ENCODE data around the gene WFDC2.

DNA sequence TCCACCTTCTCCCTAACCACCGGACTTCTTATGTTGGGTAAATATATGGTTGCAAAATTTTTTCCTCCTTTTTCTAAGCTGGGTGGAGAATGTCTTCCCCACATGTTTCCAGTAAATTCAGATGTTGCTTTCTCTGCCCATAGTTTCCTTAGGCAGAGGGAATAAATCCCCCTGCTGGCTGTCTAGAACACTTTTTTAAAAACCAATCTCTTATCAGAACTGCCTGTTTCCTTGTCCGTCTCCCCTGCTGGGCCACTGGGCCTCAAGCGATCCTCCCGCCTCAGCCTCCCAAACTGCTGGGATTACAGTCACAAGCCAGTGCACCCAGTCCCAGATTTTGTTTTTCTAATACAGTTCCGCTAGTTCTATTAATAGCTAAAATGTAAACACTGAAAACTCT is 9.9 kb upstream of the WFDC2 start:
- TF ChIP-seq, protein P1, sequence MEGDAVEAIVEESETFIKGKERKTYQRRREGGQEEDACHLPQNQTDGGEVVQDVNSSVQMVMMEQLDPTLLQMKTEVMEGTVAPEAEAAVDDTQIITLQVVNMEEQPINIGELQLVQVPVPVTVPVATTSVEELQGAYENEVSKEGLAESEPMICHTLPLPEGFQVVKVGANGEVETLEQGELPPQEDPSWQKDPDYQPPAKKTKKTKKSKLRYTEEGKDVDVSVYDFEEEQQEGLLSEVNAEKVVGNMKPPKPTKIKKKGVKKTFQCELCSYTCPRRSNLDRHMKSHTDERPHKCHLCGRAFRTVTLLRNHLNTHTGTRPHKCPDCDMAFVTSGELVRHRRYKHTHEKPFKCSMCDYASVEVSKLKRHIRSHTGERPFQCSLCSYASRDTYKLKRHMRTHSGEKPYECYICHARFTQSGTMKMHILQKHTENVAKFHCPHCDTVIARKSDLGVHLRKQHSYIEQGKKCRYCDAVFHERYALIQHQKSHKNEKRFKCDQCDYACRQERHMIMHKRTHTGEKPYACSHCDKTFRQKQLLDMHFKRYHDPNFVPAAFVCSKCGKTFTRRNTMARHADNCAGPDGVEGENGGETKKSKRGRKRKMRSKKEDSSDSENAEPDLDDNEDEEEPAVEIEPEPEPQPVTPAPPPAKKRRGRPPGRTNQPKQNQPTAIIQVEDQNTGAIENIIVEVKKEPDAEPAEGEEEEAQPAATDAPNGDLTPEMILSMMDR (IDR thresholded peaks at IDR 0.05; ENCODE audit: low read length) = no peak; the same call in 1 of the 2 replicates
- TF ChIP-seq EZH2phosphoT487 (IDR thresholded peaks at IDR 0.05; ENCODE audit: low read length) (no peak), EZH2 (optimal IDR thresholded peaks at IDR 0.05; ENCODE audit: low read depth, low read length) (no peak)

All from MM.1S (cell line).